OCI-LY1 (cell line): ENCODE results near the gene P3H2.

ENCODE experiments used
- H2AFZ ChIP-seq: fragments of 200-600 bp; sonication (generic), shearing (Covaris generic); 2 replicates; pipeline ENCODE4 v1.6.0; 2014; ENCODE audit warnings: antibody characterized with exemption, mild to moderate bottlenecking, low read length
- H3F3A ChIP-seq: fragments of 200-600 bp; sonication (generic), shearing (Covaris generic); 2 replicates; pipeline ENCODE4 v1.6.0; 2014; ENCODE audit warnings: mild to moderate bottlenecking, antibody characterized with exemption, low read length, moderate library complexity; ENCODE audit not compliant: insufficient read depth
- H3K27ac ChIP-seq: fragments of 200-600 bp; sonication (generic); 2 replicates; pipeline ENCODE4 v1.5.1; 2014; ENCODE audit warnings: low read length, mixed run types, mild to moderate bottlenecking, low read depth; ENCODE audit not compliant: poor library complexity, severe bottlenecking
- H3K27me3 ChIP-seq: fragments of 200-600 bp; sonication (generic); 2 replicates; pipeline ENCODE4 v1.6.0; 2014; ENCODE audit warnings: antibody characterized with exemption, mild to moderate bottlenecking, low read length, moderate library complexity; ENCODE audit not compliant: insufficient read depth
- H3K36me3 ChIP-seq: fragments of 200-600 bp; sonication (generic); 2 replicates; pipeline ENCODE4 v1.6.1; 2014; ENCODE audit warnings: mild to moderate bottlenecking, antibody characterized with exemption, low read length, moderate library complexity, mixed read lengths; ENCODE audit not compliant: insufficient read depth
- H3K4me1 ChIP-seq: fragments of 200-600 bp; sonication (generic); 2 replicates; pipeline ENCODE4 v1.5.1; 2014; ENCODE audit warnings: mild to moderate bottlenecking, low read length, moderate library complexity; ENCODE audit not compliant: insufficient read depth, severe bottlenecking
- H3K4me2 ChIP-seq: fragments of 200-600 bp; sonication (generic), shearing (Covaris generic); 2 replicates; pipeline ENCODE4 v1.6.1; 2014; ENCODE audit warnings: low read length
- H3K4me3 ChIP-seq: fragments of 200-600 bp; sonication (generic); 2 replicates; pipeline ENCODE4 v1.5.1; 2014; ENCODE audit warnings: low read length, low read depth, mild to moderate bottlenecking, mixed read lengths; ENCODE audit not compliant: poor library complexity, severe bottlenecking
- H3K79me2 ChIP-seq: fragments of 200-600 bp; shearing (Covaris generic); 2 replicates; pipeline ENCODE4 v1.6.1; 2016; ENCODE audit warnings: mixed run types, low read length, mixed read lengths; ENCODE audit not compliant: insufficient read depth
- H3K9ac ChIP-seq: fragments of 200-600 bp; sonication (generic), shearing (Covaris generic); 2 replicates; pipeline ENCODE4 v1.6.1; 2014; ENCODE audit warnings: mild to moderate bottlenecking, low read length, mixed read lengths
- H3K9me2 ChIP-seq: fragments of 200-600 bp; sonication (generic), shearing (Covaris generic); 2 replicates; pipeline ENCODE4 v1.6.1; 2014; ENCODE audit warnings: low read depth, mild to moderate bottlenecking, low read length, mixed read lengths
- H3K9me3 ChIP-seq: fragments of 200-600 bp; shearing (Covaris generic); 2 replicates; pipeline ENCODE4 v1.6.1; 2014; ENCODE audit warnings: low read length, mixed read lengths
- H4K20me1 ChIP-seq: fragments of 200-600 bp; sonication (generic), shearing (Covaris generic); 2 replicates; pipeline ENCODE4 v1.6.0; 2016; ENCODE audit warnings: mild to moderate bottlenecking, low read length; ENCODE audit not compliant: insufficient read depth
- EZH2 ChIP-seq: fragments of 200-600 bp; sonication (generic), shearing (Covaris generic); IDR thresholded peaks from 2 replicates; pipeline ENCODE4 v1.8.0; 2017; ENCODE audit warnings: borderline replicate concordance, mixed run types, mild to moderate bottlenecking, antibody characterized with exemption, low read length, moderate library complexity, mixed read lengths
- TF ChIP-seq, protein P1 (sequence below): fragments of 200-600 bp; sonication (generic), shearing (Covaris generic); IDR thresholded peaks from 2 replicates; pipeline ENCODE4 v1.5.1; 2017; ENCODE audit warnings: mild to moderate bottlenecking, antibody characterized with exemption, low read length, moderate library complexity, mixed read lengths

P3H2 gene

DNA sequence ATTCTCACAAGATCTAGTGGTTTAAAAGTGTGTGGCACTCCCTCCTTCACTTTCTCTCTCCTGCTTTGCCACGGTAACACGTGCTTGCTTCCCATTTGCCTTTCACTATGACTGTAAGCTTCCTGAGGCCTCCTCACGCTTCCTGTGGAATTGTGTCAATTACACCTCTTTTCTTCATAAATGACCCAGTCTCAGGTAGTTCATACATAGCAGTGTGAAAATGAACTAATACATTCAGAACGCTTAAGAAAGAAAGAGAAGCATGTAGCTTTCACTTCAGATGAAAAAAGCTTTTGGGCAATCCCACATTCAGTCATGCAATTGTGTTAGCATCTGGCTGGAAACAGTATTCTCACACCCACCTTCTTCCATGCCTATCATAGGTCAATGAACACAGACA lies 24.4 kb downstream of the P3H2 start:
- Histone ChIP-seq H3K27ac (no peak overlapping the region), H3F3A (no peaks in the 10 kb centered on the region), H3K36me3 (no peaks in the 10 kb centered on the region), H3K4me2 (no peak overlapping the region), H3K9me3 (no peaks in the 10 kb centered on the region), H3K4me3 (no peak overlapping the region), H4K20me1 (no peaks in the 10 kb centered on the region), H3K9ac (no peak overlapping the region), H3K79me2 (no peaks in the 10 kb centered on the region), H3K27me3 (no peaks in the 10 kb centered on the region), H3K9me2 (no peaks in the 10 kb centered on the region), H3K4me1 (no peaks in the 10 kb centered on the region), H2AFZ (no peak overlapping the region)
- no peak for TF ChIP-seq EZH2
- TF ChIP-seq, protein P1, sequence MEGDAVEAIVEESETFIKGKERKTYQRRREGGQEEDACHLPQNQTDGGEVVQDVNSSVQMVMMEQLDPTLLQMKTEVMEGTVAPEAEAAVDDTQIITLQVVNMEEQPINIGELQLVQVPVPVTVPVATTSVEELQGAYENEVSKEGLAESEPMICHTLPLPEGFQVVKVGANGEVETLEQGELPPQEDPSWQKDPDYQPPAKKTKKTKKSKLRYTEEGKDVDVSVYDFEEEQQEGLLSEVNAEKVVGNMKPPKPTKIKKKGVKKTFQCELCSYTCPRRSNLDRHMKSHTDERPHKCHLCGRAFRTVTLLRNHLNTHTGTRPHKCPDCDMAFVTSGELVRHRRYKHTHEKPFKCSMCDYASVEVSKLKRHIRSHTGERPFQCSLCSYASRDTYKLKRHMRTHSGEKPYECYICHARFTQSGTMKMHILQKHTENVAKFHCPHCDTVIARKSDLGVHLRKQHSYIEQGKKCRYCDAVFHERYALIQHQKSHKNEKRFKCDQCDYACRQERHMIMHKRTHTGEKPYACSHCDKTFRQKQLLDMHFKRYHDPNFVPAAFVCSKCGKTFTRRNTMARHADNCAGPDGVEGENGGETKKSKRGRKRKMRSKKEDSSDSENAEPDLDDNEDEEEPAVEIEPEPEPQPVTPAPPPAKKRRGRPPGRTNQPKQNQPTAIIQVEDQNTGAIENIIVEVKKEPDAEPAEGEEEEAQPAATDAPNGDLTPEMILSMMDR, result no peak

DNA sequence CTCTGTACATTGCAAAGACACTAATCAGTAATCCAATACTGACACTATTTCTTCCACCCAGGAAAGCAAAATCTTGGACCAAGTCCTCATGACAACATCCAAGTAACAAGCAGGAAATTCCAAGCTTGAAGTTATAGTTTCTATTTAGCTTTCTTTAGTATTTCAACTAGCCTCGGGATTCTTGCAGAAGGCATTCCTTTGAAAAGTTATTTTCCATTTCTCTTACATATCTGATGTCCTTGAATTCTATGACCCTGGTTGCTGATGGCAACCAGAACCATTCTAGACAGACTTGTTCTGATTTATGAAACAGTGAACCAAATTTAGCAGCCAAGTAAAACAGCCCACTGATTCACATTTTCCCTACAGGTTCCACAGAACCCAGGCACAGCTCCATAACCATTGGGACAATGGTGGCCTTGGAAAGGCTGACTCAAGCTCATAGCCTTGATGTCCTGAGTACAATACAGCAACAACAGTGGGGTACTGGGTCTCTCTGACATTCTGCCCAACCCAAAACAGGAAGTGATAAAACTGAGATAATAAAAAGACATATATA lies 26.5 kb downstream of the P3H2 start:
- H3K4me1 ChIP-seq, result no peaks in the 10 kb centered on the region
- H3K9ac ChIP-seq, result no peak overlapping the region
- H3F3A ChIP-seq, result no peaks in the 10 kb centered on the region
- no peak overlapping the region for H3K27ac ChIP-seq
- TF ChIP-seq EZH2, result no peak
- no peaks in the 10 kb centered on the region for H3K9me2 ChIP-seq
- H3K79me2 ChIP-seq, result no peaks in the 10 kb centered on the region
- H3K27me3 ChIP-seq, result no peaks in the 10 kb centered on the region
- H3K4me3 ChIP-seq, result no peak overlapping the region
- H2AFZ ChIP-seq, result no peak overlapping the region
- H3K4me2 ChIP-seq, result no peak overlapping the region
- no peaks in the 10 kb centered on the region for H4K20me1 ChIP-seq
- no peaks in the 10 kb centered on the region for H3K36me3 ChIP-seq
- no peaks in the 10 kb centered on the region for H3K9me3 ChIP-seq

DNA sequence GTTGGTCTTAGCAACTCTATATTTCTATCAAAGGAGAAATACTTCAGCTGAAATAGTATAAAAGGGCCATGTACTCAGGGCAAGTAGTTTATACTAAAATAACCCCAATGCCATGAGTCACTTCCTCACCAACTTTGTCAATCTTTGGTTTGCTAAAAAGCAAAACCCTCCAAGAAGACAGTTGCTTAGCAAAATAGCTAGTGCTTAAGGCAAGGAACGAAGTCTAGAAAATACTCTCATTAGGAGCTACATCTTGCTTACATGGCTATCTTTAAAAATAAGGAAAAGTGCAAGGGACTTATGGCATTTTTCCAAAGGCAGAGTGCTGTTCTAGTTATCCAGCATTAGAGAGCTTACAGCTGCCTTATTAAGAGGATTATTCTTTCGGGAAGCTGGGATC lies 28.4 kb downstream of the P3H2 start:
- TF ChIP-seq, protein P1, result no peak
- no peak for TF ChIP-seq EZH2
- H3K27ac ChIP-seq, result no peak overlapping the region
- no peak overlapping the region for H3K9ac ChIP-seq

DNA sequence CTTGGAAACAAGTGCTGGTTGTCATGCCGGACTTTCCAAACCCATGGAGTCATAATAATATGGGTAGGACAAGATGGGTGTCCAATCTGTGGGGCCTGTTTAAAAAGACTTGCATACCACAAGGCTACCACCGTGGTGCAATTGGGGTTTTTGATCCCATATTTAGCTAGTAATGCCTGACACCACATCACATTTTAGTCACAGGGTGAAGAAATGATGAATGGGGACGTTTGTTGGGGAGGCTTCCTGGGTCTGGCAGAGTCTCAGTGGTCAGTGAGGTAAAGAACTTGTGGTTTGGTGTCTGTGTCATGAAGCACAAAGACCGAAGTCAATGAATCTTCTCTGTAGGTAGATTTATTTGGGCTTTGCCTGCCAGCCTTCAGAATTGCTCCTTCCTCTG lies 31.0 kb downstream of the P3H2 start:
- no peaks in the 10 kb centered on the region for H3K36me3 ChIP-seq
- TF ChIP-seq EZH2, result no peak
- TF ChIP-seq, protein P1, result no peak
- no peaks in the 10 kb centered on the region for H3F3A ChIP-seq
- H4K20me1 ChIP-seq, result no peaks in the 10 kb centered on the region
- no peak overlapping the region for H2AFZ ChIP-seq
- H3K27ac ChIP-seq, result no peak overlapping the region
- H3K79me2 ChIP-seq, result no peaks in the 10 kb centered on the region
- H3K27me3 ChIP-seq, result no peaks in the 10 kb centered on the region
- H3K4me1 ChIP-seq, result no peaks in the 10 kb centered on the region
- no peaks in the 10 kb centered on the region for H3K9me3 ChIP-seq
- no peak overlapping the region for H3K4me3 ChIP-seq
- no peak overlapping the region for H3K9ac ChIP-seq
- H3K9me2 ChIP-seq, result no peaks in the 10 kb centered on the region
- no peak overlapping the region for H3K4me2 ChIP-seq

More for the DNA sequence above, 28.4 kb downstream of the P3H2 start:
- H3K79me2 ChIP-seq, result no peaks in the 10 kb centered on the region
- no peak overlapping the region for H3K4me3 ChIP-seq
- no peak overlapping the region for H2AFZ ChIP-seq
- H3F3A ChIP-seq, result no peaks in the 10 kb centered on the region
- H4K20me1 ChIP-seq, result no peaks in the 10 kb centered on the region
- no peaks in the 10 kb centered on the region for H3K9me3 ChIP-seq
- H3K9me2 ChIP-seq, result no peaks in the 10 kb centered on the region
- H3K36me3 ChIP-seq, result no peaks in the 10 kb centered on the region
- no peaks in the 10 kb centered on the region for H3K27me3 ChIP-seq
- no peaks in the 10 kb centered on the region for H3K4me1 ChIP-seq
- H3K4me2 ChIP-seq, result no peak overlapping the region
